Activated CD4-positive, alpha-beta memory T cell treated with anti-CD3 and anti-CD28 coated beads, Interleukin-2, amount 10 ng/mL, durations not matched to agents 7 days and 5 days (primary cell): ENCODE measurements around the gene CDH4. TPM values are rescaled to one million over a fixed set of nuclear protein-coding genes. Genes with fewer than 3 reads are reported as not detected.

Experiments used
- CTCF ChIA-PET: fragments of 350-600 bp; sonication (Branson Sonifier 250); formaldehyde crosslinking; loops from one replicate; lab custom pipeline; 2021; ENCODE audit warnings: antibody characterized with exemption, inconsistent platforms; lab: Charles Lee
- POLR2A ChIA-PET: fragments of 350-600 bp; sonication (Branson Sonifier 250); formaldehyde crosslinking; loops from one replicate; lab custom pipeline; 2021; ENCODE audit warnings: antibody characterized with exemption; lab: Charles Lee
- DNase-seq: peaks from one replicate; pipeline ENCODE4 v3.0.0-alpha.2; 2020
- H3K27ac Mint-ChIP-seq: one replicate; pipeline ENCODE4 v1.8.0; 2021; ENCODE audit warnings: mild to moderate bottlenecking, mixed read lengths
- H3K27me3 Mint-ChIP-seq: one replicate; pipeline ENCODE4 v1.8.0; 2021; ENCODE audit warnings: mixed read lengths
- H3K36me3 Mint-ChIP-seq: one replicate; pipeline ENCODE4 v1.8.0; 2021; ENCODE audit warnings: low read depth, mixed read lengths
- H3K4me1 Mint-ChIP-seq: one replicate; pipeline ENCODE4 v1.8.0; 2021; ENCODE audit warnings: mixed read lengths
- H3K4me3 Mint-ChIP-seq: one replicate; pipeline ENCODE4 v1.8.0; 2021; ENCODE audit warnings: mild to moderate bottlenecking, mixed read lengths
- H3K9me3 Mint-ChIP-seq: one replicate; pipeline ENCODE4 v1.8.0; 2021; ENCODE audit warnings: mixed read lengths
- total RNA-seq, 2 experiments: library from RNA; stranded (reverse); gene quantifications; one replicate each; pipeline ENCODE4 v1.2.3, GENCODE V29; 2021

The CDH4 gene
- total RNA-seq, 2 experiments from 2014 or later, result 0.15 to 0.20 TPM

GRCh38 chr20:61869750-61870507 lies 617.9 kb downstream of the CDH4 start:
- no peak overlapping the region for H3K27ac Mint-ChIP-seq
- POLR2A ChIA-PET, result no interaction called here
- no peak overlapping the region for H3K4me3 Mint-ChIP-seq
- peaks cover 14% of the 10 kb centered on the region for H3K9me3 Mint-ChIP-seq
- H3K4me1 Mint-ChIP-seq, result peaks cover 3% of the 10 kb centered on the region
- DNase-seq, result no peak
- no peaks in the 10 kb centered on the region for H3K27me3 Mint-ChIP-seq
- CTCF ChIA-PET, result no interaction called here
- H3K36me3 Mint-ChIP-seq, result peaks cover 4% of the 10 kb centered on the region

DNA sequence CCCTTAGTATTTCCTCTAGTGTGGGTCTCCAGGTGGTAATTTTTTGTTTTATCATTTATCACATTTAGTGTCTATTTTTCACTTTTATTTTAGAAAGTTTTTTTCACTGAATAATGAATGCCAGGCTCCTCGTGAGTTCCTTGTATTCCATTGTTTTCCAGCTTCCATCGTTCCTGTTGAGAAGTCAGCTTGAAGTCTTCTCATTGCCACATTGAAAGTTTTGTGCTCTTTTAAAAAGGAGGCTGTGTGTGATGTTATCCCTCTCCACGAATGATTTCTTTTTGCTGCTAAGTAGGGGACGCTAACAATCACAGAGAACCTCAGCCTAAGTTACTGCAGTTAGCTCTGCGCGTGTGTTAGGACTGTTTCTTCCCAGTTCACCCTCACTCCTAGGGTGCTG lies 619.1 kb downstream of the CDH4 start:
- H3K4me1 Mint-ChIP-seq, result no peaks in the 10 kb centered on the region
- peaks cover 5% of the 10 kb centered on the region for H3K9me3 Mint-ChIP-seq
- DNase-seq, result no peak
- ChIA-PET POLR2A (no interaction called here), CTCF (no interaction called here)
- H3K4me3 Mint-ChIP-seq, result no peak overlapping the region
- no peaks in the 10 kb centered on the region for H3K27me3 Mint-ChIP-seq
- no peak overlapping the region for H3K27ac Mint-ChIP-seq
- H3K36me3 Mint-ChIP-seq, result no peaks in the 10 kb centered on the region

DNA sequence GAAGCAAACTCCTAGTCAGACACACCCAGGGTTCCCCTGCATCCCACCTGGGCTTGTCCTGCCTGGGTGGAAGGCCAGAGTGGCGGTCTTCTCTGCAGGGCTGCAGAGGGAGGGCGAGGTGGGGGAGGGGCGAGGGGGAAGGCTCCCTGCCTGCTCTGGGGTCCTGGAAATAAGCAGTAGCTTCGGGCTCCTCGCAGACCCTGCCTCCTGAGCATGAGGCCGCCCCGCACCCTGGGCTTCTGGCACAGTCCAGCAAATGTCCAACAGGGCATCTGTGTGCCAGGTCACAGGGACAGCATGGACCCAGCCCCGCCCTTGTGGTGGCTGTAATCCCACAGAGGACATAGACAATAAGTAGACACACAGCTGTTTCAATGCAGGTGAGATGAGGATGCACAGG lies 619.9 kb downstream of the CDH4 start:
- Mint-ChIP-seq H3K27me3 (no peaks in the 10 kb centered on the region), H3K4me3 (no peak overlapping the region), H3K36me3 (no peaks in the 10 kb centered on the region), H3K27ac (no peak overlapping the region), H3K9me3 (no peaks in the 10 kb centered on the region), H3K4me1 (no peaks in the 10 kb centered on the region)
- CTCF ChIA-PET, result no interaction called here
- DNase-seq, result no peak
- POLR2A ChIA-PET, result no interaction called here

- no peaks in the 10 kb centered on the region for H3K36me3 Mint-ChIP-seq
- POLR2A ChIA-PET, result no interaction called here
- CTCF ChIA-PET, result no interaction called here
- no peaks in the 10 kb centered on the region for H3K4me1 Mint-ChIP-seq
- no peak overlapping the region for H3K27ac Mint-ChIP-seq
- no peaks in the 10 kb centered on the region for H3K9me3 Mint-ChIP-seq
- H3K4me3 Mint-ChIP-seq, result no peak overlapping the region
- no peaks in the 10 kb centered on the region for H3K27me3 Mint-ChIP-seq
- no peak for DNase-seq
Observed at GRCh38 chr20:61872371-61872900, 620.4 kb downstream of the CDH4 start.

- no peak overlapping the region for H3K27ac Mint-ChIP-seq
- no peaks in the 10 kb centered on the region for H3K36me3 Mint-ChIP-seq
- no peak overlapping the region for H3K4me3 Mint-ChIP-seq
- no peaks in the 10 kb centered on the region for H3K9me3 Mint-ChIP-seq
- ChIA-PET POLR2A (no interaction called here), CTCF (no interaction called here)
- H3K4me1 Mint-ChIP-seq, result no peaks in the 10 kb centered on the region
- H3K27me3 Mint-ChIP-seq, result no peaks in the 10 kb centered on the region
- DNase-seq, result no peak
Observed at GRCh38 chr20:61873651-61874420, 621.8 kb downstream of the CDH4 start.

DNA sequence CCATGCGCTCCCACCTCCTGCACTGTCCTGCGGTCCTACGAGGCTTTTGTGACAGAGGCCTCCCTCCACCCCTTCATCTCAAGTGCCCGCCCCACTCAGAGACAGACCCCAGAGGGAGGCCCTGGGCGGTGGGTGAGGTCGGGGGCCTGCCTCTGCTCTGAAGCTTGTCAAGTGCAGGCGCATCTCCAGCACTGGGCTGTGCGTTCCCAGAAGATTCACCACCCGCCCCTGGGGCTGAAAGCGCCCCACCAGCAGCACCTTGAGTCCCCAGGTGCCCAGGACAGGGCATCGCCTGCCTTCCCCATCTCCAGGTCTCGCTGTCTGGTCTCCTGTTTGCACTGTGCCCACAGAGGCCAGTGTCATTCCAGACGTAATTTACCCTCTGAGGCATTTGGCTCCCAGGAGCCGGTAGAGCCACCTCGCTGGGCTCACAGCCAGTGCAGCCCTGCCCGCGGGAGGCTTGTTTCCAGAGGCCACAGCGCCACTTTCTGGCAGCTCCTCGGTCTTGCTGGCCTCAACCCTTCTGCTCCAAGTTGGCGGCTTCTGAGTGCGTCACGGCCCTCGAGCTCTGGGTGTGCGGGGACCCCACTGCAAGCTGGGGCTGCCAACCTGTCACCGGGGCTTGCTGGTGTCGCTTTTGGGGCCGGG lies 622.5 kb downstream of the CDH4 start:
- H3K36me3 Mint-ChIP-seq, result no peaks in the 10 kb centered on the region
- no peak for DNase-seq
- no peaks in the 10 kb centered on the region for H3K4me1 Mint-ChIP-seq
- H3K4me3 Mint-ChIP-seq, result no peak overlapping the region
- POLR2A ChIA-PET, result no interaction called here
- no peak overlapping the region for H3K27ac Mint-ChIP-seq
- no peaks in the 10 kb centered on the region for H3K27me3 Mint-ChIP-seq
- CTCF ChIA-PET, result no interaction called here
- no peaks in the 10 kb centered on the region for H3K9me3 Mint-ChIP-seq

DNA sequence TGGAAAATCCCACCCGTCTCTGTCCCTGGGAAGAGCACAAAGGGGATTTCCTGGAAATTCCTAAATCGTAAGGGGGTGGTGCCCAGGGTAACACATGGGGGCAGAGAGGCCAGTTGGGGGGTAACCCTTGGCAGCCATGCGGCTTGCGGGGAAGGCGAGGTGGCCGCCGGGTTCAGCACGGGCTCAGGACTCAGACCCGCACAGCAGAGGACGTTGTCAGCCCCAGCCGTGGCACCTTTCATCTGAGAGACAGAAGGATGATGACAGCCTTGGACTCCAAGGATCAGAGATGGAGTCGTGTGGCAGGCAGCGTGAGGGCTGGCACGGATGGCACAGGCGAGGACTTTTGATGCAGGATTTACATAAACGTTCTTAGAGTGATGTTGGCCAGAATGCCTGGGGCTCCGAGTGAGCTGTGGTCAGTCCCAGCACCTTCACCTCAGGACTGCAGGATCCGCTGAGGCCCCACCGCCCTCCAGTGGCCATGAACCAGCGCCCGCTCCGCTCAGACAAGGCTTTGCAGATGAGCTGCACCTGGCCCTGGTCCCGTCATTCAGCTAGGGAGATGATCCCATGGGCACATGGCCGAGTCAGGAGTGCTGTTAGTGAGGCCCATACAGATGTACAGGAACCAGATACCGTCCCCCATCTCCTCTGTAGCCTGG lies 623.3 kb downstream of the CDH4 start:
- no peak overlapping the region for H3K4me3 Mint-ChIP-seq
- no peak overlapping the region for H3K27ac Mint-ChIP-seq
- no peaks in the 10 kb centered on the region for H3K36me3 Mint-ChIP-seq
- H3K27me3 Mint-ChIP-seq, result no peaks in the 10 kb centered on the region
- no peaks in the 10 kb centered on the region for H3K9me3 Mint-ChIP-seq
- ChIA-PET POLR2A (no interaction called here), CTCF (no interaction called here)
- no peaks in the 10 kb centered on the region for H3K4me1 Mint-ChIP-seq
- no peak for DNase-seq

DNA sequence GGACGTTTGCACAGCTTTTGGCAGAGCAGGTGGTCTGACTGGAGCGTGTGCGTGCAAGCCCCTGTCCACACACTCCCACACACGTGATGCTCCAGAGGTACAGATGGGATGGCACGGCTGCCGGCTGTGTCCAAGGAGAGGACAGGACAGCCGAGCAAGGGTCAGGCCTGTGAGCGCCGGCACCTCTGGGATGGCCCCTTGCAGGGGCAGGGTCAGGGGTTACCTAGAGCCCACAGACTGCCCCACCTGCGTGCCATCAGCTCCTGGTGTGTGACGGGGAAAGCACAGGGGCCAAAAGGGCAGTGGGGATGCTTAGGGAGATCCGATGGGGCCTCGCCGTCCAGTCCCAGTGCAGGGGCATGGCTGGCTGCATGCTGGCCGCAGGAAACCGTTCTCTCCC lies 623.9 kb downstream of the CDH4 start:
- DNase-seq, result no peak
- no peaks in the 10 kb centered on the region for H3K4me1 Mint-ChIP-seq
- POLR2A ChIA-PET, result no interaction called here
- no peaks in the 10 kb centered on the region for H3K9me3 Mint-ChIP-seq
- H3K36me3 Mint-ChIP-seq, result no peaks in the 10 kb centered on the region
- no peak overlapping the region for H3K4me3 Mint-ChIP-seq
- H3K27me3 Mint-ChIP-seq, result no peaks in the 10 kb centered on the region
- no peak overlapping the region for H3K27ac Mint-ChIP-seq
- CTCF ChIA-PET, result no interaction called here

DNA sequence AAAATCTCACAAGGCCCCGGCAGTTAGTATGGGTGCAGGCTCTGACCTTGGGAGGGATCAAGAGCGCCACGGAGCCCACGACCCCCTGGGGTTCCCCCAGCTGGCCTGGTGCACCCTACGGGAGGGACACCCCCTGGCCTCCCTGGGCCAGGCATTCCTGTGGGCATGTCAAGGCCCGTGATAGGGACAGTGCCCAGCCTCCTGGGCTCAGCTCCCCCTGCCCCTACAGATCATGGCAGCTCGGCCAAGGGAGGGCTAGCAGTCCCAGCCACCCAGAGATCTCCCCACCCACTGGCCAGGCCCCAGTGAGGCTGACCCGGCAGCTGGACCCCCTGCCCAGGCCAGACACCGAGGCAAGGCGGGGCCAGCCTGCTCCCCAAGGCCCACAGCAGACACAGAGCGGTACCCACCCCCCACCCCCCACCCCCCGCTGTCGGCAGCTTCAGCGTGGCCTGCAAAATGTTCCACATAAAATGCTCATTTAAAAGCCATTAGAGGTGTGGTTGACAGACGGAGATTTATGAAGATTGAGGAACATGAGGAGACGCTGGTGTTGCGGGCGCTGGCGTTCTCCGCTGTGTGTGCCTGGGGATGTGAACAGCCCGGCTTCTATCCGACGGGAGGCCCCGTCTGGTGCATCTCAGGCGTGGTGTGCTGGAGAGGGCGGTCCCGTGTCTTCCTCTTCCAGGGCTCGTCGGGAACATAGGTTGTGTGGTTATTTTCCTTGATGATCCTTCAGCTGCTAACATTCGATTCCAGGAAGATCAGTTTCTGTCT lies 625.1 kb downstream of the CDH4 start:
- no peaks in the 10 kb centered on the region for H3K27me3 Mint-ChIP-seq
- DNase-seq, result no peak
- ChIA-PET POLR2A (no interaction called here), CTCF (no interaction called here)
- H3K4me1 Mint-ChIP-seq, result no peaks in the 10 kb centered on the region
- H3K36me3 Mint-ChIP-seq, result no peaks in the 10 kb centered on the region
- H3K4me3 Mint-ChIP-seq, result no peak overlapping the region
- H3K9me3 Mint-ChIP-seq, result no peaks in the 10 kb centered on the region
- H3K27ac Mint-ChIP-seq, result no peak overlapping the region

DNA sequence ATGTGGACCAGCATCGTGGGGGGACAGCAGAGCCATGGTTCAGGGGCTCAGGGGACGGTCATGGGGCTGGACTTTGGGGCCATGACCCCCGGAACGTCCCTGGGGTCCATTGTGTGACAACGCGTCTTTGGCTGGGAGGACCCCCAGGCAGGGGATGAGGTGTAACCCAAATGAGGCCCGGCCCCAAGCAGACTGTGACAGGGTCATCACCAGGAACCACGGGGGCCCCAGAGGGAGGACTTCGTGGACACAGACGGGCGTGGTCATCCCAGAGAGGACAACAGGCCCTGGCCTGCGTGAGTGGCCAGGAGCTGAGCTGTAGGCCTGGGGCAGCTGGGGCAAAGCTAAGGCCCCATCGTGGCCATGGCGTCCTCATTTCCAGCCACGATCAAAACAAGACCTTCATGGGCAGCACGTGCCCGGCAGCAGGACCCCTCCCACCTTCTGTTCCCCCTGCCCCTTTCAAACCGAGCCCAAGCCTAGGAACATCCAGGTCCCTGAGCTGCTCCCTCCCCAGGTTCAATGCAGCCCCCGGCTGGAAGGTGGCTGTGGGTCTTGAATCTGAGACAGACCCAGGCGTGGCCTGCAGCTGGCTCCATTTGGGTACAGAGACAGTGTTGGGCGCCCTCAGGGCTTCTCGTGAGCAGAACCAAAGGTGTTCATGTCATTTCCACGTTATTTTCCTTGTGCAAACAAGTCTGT lies 625.9 kb downstream of the CDH4 start:
- ChIA-PET POLR2A (no interaction called here), CTCF (no interaction called here)
- H3K27ac Mint-ChIP-seq, result no peak overlapping the region
- H3K4me1 Mint-ChIP-seq, result no peaks in the 10 kb centered on the region
- no peaks in the 10 kb centered on the region for H3K27me3 Mint-ChIP-seq
- DNase-seq, result no peak
- no peaks in the 10 kb centered on the region for H3K36me3 Mint-ChIP-seq
- no peak overlapping the region for H3K4me3 Mint-ChIP-seq
- H3K9me3 Mint-ChIP-seq, result no peaks in the 10 kb centered on the region

- no peaks in the 10 kb centered on the region for H3K4me1 Mint-ChIP-seq
- H3K36me3 Mint-ChIP-seq, result no peaks in the 10 kb centered on the region
- no peaks in the 10 kb centered on the region for H3K9me3 Mint-ChIP-seq
- no peak overlapping the region for H3K4me3 Mint-ChIP-seq
- no peak overlapping the region for H3K27ac Mint-ChIP-seq
- POLR2A ChIA-PET, result no interaction called here
- no peaks in the 10 kb centered on the region for H3K27me3 Mint-ChIP-seq
- CTCF ChIA-PET, result no interaction called here
- no peak for DNase-seq
Observed at GRCh38 chr20:61878478-61879302, 626.6 kb downstream of the CDH4 start.
